ENCODE measurements around the gene ABHD12. TPM values are rescaled to one million over a fixed set of nuclear protein-coding genes. Genes with fewer than 3 reads are reported as not detected.

ABHD12 gene
- total and polyA plus RNA-seq, 2 donors (not counting 3 experiments of a cell fraction or from before 2014, with no cell fraction given): 19.2 to 36.0 TPM

- no peak overlapping the region for H2AFZ ChIP-seq (ENCODE audit: low read depth, low read length)
- BruUV-seq (replicated peaks): no TSS peak
- H3K9ac ChIP-seq (replicated peaks; ENCODE audit: extremely low read depth, insufficient read depth, low read length): no peak overlapping the region
- DNase-seq (ENCODE audit: low read depth, low spot score) (no peak), FAIRE-seq (no peak)
- peak overlapping the region; percentile 9 for H3K27ac ChIP-seq (ENCODE audit: insufficient read depth, low read depth, low read length)
- ChIA-PET CTCF (interaction anchor here (0.7 to 1.8 kb wide), 6 partner anchors 9 to 51 kb away, joined by 3 to 12 read pairs (median 4); no protein-coding TSS in a partner anchor), POLR2A (no interaction called here)
- H3K4me3 ChIP-seq (replicated peaks in 1 of 3; ENCODE audit: insufficient read depth in 1 of 3, low read depth in 1 of 3, low read length in 3 of 3): no peak overlapping the region
- no peaks in the 10 kb centered on the region for H3K27me3 ChIP-seq (ENCODE audit: control insufficient read depth in 2 of 2, insufficient read depth in 2 of 2, low read length in 2 of 2)
- no peaks in the 10 kb centered on the region for H3K9me1 ChIP-seq (replicated peaks; ENCODE audit: control insufficient read depth, extremely low read depth, insufficient read depth, low read length)
- H3K9me3 ChIP-seq (replicated peaks; ENCODE audit: control insufficient read depth, insufficient read depth, low read length): no peaks in the 10 kb centered on the region
- no peaks in the 10 kb centered on the region for H4K20me1 ChIP-seq (replicated peaks; ENCODE audit: control insufficient read depth, extremely low read depth, insufficient read depth, low read length)
- dilution Hi-C loops (cut with MboI; ENCODE audit: extremely low pct_ligation_motif_present, low sequenced_read_pairs): no loop called here
- no peaks in the 10 kb centered on the region for H3K36me3 ChIP-seq (ENCODE audit: control insufficient read depth in 2 of 2, extremely low read depth in 1 of 2, insufficient read depth in 2 of 2, low read length in 2 of 2)
- TF ChIP-seq MYC (IDR thresholded peaks at IDR 0.05; ENCODE audit: low read depth, low read length) (no peak), FOS (IDR thresholded peaks at IDR 0.05; ENCODE audit: borderline replicate concordance, insufficient read depth, low read length) (no peak), CTCF (IDR thresholded peaks at IDR 0.05; ENCODE audit: extremely low read depth in 1 of 2, insufficient read depth in 1 of 2, low read depth in 1 of 2, low read length in 2 of 2) (no peak), POLR2AphosphoS5 (IDR thresholded peaks at IDR 0.05; ENCODE audit: insufficient read depth, low read depth, low read length) (no peak), JUN (IDR thresholded peaks at IDR 0.05; ENCODE audit: borderline replicate concordance, insufficient read depth, insufficient read length, low read depth) (no peak), POLR2A (IDR thresholded peaks at IDR 0.05; ENCODE audit: low read depth, low read length) (no peak), EZH2 (IDR thresholded peaks at IDR 0.05; ENCODE audit: borderline replicate concordance, low read depth, low read length, severe bottlenecking) (no peak), GATA2 (IDR thresholded peaks at IDR 0.05; ENCODE audit: insufficient read depth, insufficient read length, low read depth, low read length) (no peak), MAX (IDR thresholded peaks at IDR 0.05; ENCODE audit: insufficient read depth, insufficient read length) (no peak)
- intact Hi-C loops (cut with micrococcal nuclease): no loop called here
- H3K4me2 ChIP-seq (ENCODE audit: insufficient read depth, low read length): no peak overlapping the region
- H3K79me2 ChIP-seq (ENCODE audit: control insufficient read depth, insufficient read depth, low read length): peaks cover 8% of the 10 kb centered on the region
- H3K4me1 ChIP-seq (ENCODE audit: control insufficient read depth, extremely low read depth, insufficient read depth, low read length): peaks cover 11% of the 10 kb centered on the region
Observed at GRCh38 chr20:25361287-25361683, 29.4 kb downstream of the ABHD12 start.
